IPS DF 6.9 (cell line): ENCODE measurements around the gene SLC7A4.
"Not testable (repeated sequence)": the region's sequence is repeated elsewhere in the genome, so short reads cannot be mapped to it uniquely, and the experiment has no call there.

Experiments used
- DNase-seq: peaks from one replicate; pipeline ENCODE4 v3.0.0-alpha.2; 2013; ENCODE audit warnings: low read depth, low spot score
- H3K27ac ChIP-seq: one replicate; pipeline ENCODE4 v1.5.1; 2013; ENCODE audit warnings: low read length, control low read depth
- H3K27me3 ChIP-seq: 2 replicates; pipeline ENCODE4 v1.6.1; 2013; ENCODE audit warnings: mild to moderate bottlenecking, low read length; ENCODE audit not compliant: control insufficient read depth, insufficient read depth
- H3K36me3 ChIP-seq: 2 replicates; pipeline ENCODE4 v1.6.1; 2013; ENCODE audit warnings: low read length; ENCODE audit not compliant: control insufficient read depth, insufficient read depth
- H3K4me1 ChIP-seq: 2 replicates; pipeline ENCODE4 v1.6.1; 2013; ENCODE audit warnings: low read length; ENCODE audit not compliant: control insufficient read depth, insufficient read depth
- H3K4me3 ChIP-seq: 2 replicates; pipeline ENCODE4 v1.5.1; 2013; ENCODE audit warnings: mild to moderate bottlenecking, low read length
- H3K9me3 ChIP-seq: 2 replicates; pipeline ENCODE4 v1.6.1; 2013; ENCODE audit warnings: low read length, inconsistent platforms; ENCODE audit not compliant: control insufficient read depth, insufficient read depth
- WGBS: extraction: QIAGEN DNeasy Blood & Tissue Kit; methylation state at CpG from one replicate; pipeline ENCODE4 v1.1.7; 2013; ENCODE audit warnings: mixed read lengths, missing lambda C conversion rate; ENCODE audit not compliant: insufficient read length, insufficient coverage; 5-methylcytosine and 5-hydroxymethylcytosine counted together

Gene SLC7A4

DNA sequence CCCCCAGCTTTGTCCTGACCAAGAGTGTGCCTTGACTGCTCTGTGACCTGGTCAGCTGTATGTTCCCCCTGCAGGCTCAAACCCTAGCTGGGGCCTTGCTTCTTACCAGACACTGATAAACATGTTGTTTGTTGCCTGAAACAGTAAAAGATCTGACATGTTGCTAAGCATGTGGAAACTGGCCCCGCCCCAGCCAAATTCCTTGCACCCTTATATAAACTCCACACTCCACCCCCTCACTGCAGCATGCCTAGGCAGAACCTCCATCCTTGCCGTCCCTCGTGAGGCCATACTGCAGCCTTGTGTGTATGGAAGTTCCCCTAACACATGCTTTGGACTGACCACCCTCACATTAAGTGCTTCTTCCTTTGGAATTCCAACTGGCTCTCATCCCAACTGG, 40.7 kb upstream of the SLC7A4 start:
- H3K4me3 ChIP-seq: no peak overlapping the region
- H3K27me3 ChIP-seq: no peaks in the 10 kb centered on the region
- H3K9me3 ChIP-seq: no peaks in the 10 kb centered on the region
- WGBS: no CpG with 5 or more reads among the region's 3 CpGs
- H3K36me3 ChIP-seq: no peaks in the 10 kb centered on the region
- H3K4me1 ChIP-seq: no peaks in the 10 kb centered on the region
- DNase-seq: no peak
- H3K27ac ChIP-seq: no peak overlapping the region

DNA sequence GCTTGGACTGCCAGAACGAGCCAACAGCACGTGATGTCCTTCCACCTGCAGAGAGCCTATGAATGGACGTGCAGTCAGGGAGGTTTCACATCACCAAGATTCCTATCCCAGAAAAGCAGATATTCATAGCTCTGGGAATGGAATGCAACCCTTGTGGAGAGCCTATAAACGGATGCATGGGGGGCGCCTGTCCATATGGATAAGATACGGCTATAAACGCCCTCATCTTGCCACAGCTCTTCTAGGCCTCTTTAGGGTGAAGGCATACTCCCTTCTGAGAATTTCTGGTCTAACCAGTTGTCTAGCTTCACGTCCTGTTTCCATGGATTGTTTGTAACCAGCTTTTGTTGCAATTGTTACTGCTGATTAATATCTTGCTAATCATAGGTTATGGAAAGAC, 39.4 kb upstream of the SLC7A4 start:
- not testable (repeated sequence) for H3K27me3 ChIP-seq, H3K27ac ChIP-seq, H3K9me3 ChIP-seq, H3K4me3 ChIP-seq, H3K4me1 ChIP-seq, H3K36me3 ChIP-seq, DNase-seq
- WGBS: no CpG with 5 or more reads among the region's 8 CpGs

DNA sequence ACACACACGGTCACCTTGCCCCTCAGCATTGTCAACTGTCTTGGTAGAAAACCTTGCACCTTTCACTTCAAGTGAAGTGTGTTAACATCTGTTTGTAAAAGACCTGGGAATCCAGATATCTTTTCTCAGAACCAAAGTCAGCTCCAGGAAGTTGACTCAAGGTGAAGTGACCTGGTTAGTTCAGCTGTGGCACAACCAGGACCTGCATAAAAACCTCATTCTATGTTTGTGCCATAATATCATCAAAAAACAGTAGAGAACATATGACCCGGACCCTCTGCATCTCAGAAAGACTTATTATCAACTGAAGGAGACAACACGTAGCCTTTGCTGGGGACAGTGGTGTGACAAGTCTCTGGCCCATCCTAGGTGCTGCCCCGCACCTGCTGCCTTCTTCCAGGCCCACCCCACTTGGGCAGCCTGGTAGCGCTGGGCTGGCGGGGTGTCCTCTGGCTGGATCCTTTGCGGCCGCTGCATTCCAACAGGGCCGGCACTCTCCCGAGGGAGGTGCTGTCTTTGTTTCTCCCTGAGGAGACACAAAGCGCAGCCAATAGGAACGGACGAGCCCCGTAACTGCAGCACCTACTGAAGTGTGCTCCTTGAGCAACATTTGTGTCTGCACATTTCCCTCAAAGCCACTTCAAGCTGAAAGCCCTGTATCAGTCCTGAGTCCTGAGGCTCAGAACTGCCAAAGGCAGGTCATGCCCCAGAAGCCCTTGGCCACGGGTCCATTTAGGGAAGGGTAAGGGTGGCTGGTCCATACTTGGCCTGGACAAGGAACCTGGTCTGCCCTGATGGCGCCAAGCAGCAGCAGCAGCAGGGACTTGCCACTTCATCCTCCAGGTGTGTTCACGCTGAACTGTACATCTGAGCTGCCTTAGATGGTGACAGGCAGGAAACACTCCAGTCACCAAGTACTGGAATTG, 38.6 kb upstream of the SLC7A4 start:
- no CpG with 5 or more reads among the region's 17 CpGs for WGBS
- H3K4me1 ChIP-seq: no peaks in the 10 kb centered on the region
- no peaks in the 10 kb centered on the region for H3K9me3 ChIP-seq
- no peak for DNase-seq
- H3K27ac ChIP-seq: no peak overlapping the region
- no peak overlapping the region for H3K4me3 ChIP-seq
- H3K27me3 ChIP-seq: no peaks in the 10 kb centered on the region
- H3K36me3 ChIP-seq: no peaks in the 10 kb centered on the region

DNA sequence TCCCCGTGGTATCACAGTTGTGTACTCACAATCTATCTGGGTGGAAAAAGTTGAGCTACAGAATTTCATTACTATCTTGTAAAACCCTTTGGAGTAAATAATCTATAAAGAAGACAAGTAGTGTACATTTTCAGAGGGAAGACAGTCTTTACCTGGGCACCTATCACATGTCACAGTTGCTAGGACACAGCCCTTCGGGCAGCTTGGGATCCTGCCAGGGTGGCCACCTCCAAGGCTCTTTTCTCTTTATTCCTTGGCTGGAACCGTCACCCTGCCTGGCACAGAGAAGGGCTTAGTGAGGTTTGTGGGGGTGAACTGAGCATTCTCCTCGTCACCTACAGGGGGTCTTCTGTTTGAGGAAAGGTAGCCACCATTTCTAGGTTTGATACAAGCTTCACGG, 37.0 kb upstream of the SLC7A4 start:
- WGBS: no CpG with 5 or more reads among the region's 5 CpGs
- Histone ChIP-seq H3K27ac (no peak overlapping the region), H3K36me3 (no peaks in the 10 kb centered on the region), H3K4me3 (no peak overlapping the region), H3K27me3 (no peaks in the 10 kb centered on the region), H3K4me1 (no peaks in the 10 kb centered on the region), H3K9me3 (no peaks in the 10 kb centered on the region)
- DNase-seq: no peak

DNA sequence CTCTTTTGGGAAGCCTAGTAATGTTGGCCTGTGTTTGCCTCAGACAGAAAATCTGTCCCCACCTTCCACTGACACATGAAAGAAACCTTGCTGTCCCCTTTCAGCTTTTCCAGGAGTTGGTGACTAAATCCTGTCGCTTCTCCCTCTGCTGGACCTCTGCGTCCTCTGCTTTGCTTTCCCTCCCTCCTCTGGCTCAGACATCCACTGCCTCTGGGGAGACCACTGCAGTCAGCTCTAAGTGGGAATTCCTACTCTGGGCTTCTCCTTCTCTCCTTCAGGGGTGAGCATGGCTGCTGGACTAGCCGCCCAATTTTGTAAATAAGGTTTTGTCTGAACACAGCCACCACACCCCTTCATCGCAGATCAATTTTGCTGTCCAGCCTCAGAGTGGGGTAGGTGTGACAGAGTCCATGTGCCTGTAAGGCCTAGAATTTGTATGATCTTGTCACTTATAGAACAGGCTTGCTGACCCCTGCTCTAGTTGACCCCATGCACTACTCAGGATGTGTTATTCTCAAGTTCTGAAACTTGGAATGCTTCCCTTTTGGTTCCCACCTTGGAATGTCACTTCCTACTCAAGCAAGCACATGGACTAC, 36.4 kb upstream of the SLC7A4 start:
- no CpG with 5 or more reads among the region's 4 CpGs for WGBS
- Histone ChIP-seq H3K27me3 (no peaks in the 10 kb centered on the region), H3K9me3 (no peaks in the 10 kb centered on the region), H3K36me3 (no peaks in the 10 kb centered on the region), H3K4me3 (no peak overlapping the region), H3K4me1 (no peaks in the 10 kb centered on the region), H3K27ac (no peak overlapping the region)
- DNase-seq: no peak

DNA sequence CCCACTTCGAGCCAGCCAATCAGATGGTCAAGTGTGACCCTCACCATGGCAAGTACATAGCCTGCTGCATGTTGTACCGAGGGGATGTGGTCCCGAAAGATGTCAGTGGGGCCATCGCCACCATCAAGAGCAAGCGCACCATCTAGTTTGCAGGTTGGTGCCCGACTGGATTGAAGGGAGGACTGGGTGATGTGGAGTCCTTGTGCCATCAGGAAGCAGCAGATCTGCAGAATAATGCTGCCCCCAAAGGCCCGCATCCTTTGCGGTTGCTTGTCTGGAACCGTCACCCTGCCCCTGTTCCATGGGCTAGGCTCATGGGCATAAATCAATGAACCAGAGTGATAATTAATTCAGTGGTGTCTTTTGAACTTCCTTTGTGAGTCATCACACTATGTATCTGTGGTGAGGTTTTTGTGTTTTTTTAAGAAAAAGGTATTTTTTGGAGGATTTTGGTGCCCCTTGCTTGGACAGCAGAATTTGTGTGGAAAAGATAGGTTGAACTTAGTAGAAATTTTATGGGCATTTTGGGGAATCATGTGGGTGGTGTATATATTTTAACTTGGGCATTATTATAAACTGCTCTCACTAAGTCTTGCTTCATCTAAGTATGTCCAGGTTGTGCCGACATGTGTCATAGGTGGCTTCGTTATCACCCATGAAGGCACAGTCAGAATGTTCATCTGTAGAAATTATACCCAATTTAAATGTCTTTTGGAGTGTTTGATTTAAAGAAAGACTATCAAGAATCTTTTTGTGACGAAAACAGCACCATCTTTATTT, 35.7 kb upstream of the SLC7A4 start:
- Histone ChIP-seq H3K4me3 (no peak overlapping the region), H3K9me3 (no peaks in the 10 kb centered on the region), H3K27ac (no peak overlapping the region), H3K36me3 (no peaks in the 10 kb centered on the region), H3K4me1 (no peaks in the 10 kb centered on the region), H3K27me3 (no peaks in the 10 kb centered on the region)
- no CpG with 5 or more reads among the region's 12 CpGs for WGBS
- DNase-seq: no peak

DNA sequence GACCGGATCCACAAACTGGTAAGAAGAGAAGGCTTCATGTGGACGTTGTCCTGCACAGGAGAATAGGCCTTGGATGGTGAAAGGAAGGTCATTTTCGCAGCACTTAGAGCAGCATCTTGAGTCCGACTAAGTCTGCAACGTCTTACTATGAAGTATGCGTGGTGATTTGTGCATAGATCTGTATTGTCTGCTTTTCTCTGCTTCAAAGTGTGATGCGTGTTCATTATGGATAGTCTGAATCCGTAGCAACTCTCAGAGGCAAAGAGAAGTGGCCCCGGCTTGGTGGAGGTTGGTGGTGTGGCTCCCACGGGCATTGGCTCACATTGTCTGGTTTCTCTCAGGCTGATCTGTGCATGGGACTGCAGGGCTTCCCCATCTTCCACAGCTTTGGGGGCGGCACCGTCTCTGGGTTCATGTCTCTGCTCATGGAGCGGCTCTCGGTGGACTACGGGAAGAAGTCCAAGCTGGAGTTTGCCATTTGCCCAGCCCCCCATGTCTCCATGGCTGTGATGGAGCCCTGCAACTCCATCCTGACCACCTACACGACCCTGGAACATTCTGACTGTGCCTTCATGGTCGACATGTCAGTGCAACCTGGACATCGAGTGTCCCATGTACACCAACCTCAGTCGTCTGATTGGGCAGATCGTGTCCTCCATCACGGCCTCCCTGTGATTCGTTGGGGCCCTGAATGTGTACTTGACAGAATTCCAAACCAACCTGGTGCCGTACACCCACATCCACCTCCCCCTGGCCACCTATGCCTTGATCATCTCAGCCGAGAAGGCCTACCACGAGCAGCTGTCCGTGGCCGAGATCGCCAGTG, 34.9 kb upstream of the SLC7A4 start:
- DNase-seq: no peak
- no peak overlapping the region for H3K4me3 ChIP-seq
- no CpG with 5 or more reads among the region's 28 CpGs for WGBS

DNA sequence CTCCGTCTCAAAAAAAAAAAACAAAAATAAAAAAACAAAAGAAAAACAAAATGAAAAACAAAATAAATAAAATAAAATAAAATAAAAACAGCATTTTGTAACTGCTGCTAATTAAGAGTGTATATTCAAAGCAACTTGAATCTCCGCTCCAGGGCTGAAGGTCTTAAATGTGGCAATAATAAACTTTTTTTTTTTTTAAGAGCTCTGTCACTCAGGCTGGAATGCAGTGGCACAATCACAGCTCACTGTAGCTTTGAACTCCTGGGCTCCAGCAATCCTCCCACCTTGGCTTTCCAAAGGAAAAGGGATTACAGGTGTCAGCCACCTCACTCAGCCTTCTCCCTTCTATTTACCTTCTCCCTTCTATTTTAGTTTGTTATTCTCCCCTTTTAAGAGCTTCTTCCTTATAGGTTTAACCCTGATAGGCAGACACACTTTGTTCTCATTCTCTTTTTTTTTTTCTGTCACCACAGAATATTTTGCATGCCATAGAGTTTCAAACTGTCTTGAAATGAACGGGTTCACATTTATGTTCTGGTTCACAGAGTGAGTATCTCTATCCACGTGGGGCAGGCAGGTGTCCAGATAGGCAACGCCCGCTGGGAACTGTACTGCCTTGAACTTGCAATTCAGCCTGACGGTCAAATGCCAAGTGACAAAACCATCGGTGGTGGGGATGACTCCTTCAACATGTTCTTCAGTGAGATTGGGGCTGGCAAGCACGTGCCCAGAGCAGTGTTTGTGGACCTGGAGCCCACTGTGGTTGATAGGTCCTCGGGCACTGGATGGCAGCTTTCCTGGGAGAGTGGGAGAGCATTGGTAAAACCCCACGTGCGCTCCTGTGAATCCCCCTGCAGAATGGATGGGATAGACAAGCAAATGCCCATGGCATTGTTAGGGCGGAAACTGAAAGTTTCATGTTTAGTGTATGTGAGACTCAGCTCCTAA, 32.8 kb upstream of the SLC7A4 start:
- Histone ChIP-seq H3K9me3 (no peaks in the 10 kb centered on the region), H3K27ac (no peak overlapping the region), H3K4me1 (no peaks in the 10 kb centered on the region), H3K36me3 (no peaks in the 10 kb centered on the region), H3K4me3 (no peak overlapping the region), H3K27me3 (no peaks in the 10 kb centered on the region)
- DNase-seq: no peak
- WGBS: no CpG with 5 or more reads among the region's 13 CpGs

More for the DNA sequence above, 34.9 kb upstream of the SLC7A4 start:
- H3K36me3 ChIP-seq: no peaks in the 10 kb centered on the region
- no peaks in the 10 kb centered on the region for H3K4me1 ChIP-seq
- no peak overlapping the region for H3K27ac ChIP-seq
- no peaks in the 10 kb centered on the region for H3K9me3 ChIP-seq
- H3K27me3 ChIP-seq: no peaks in the 10 kb centered on the region

DNA sequence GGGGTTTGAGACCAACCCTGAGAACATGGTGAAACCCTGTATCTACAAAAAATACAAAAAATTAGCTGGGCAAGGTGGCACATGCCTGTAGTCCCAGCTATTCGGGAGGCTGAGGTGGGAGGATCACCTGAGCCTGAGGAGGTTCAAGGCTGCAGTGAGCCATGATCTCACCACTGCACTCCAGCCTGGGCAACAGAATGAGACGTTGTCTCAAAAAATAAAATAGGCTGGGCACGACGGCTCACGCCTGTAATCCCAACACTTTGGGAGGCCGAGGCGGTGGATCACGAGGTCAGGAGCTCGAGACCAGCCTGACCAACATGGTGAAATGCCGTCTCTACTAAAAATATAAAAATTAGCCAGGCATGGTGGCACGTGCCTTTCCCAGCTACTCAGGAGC, 32.1 kb upstream of the SLC7A4 start:
- WGBS: no CpG with 5 or more reads among the region's 11 CpGs
- H3K27ac ChIP-seq, H3K36me3 ChIP-seq, H3K4me3 ChIP-seq, DNase-seq, H3K4me1 ChIP-seq, H3K27me3 ChIP-seq, H3K9me3 ChIP-seq: not testable (repeated sequence)
